Muscle layer of colon (tissue), 2 donors: Measurements from ENCODE around the gene POLR3B.

Experiments
- H3K27ac ChIP-seq: one replicate; pipeline ENCODE4 v1.7.0; 2013; ENCODE audit warnings: low read depth, mild to moderate bottlenecking, low read length, moderate library complexity
- H3K27me3 ChIP-seq, 2 donors: one replicate each; pipeline ENCODE4 v1.7.0; 2013; ENCODE audit warnings: low read length in 2 of 2, mild to moderate bottlenecking in 2 of 2; ENCODE audit not compliant: insufficient read depth in 2 of 2, control insufficient read depth in 1 of 2
- H3K36me3 ChIP-seq: one replicate; pipeline ENCODE4 v1.7.0; 2013; ENCODE audit warnings: mild to moderate bottlenecking, low read length; ENCODE audit not compliant: insufficient read depth
- H3K4me1 ChIP-seq: one replicate; pipeline ENCODE4 v1.7.0; 2013; ENCODE audit warnings: mild to moderate bottlenecking, low read length; ENCODE audit not compliant: insufficient read depth
- H3K4me3 ChIP-seq, 2 donors: one replicate each; pipeline ENCODE4 v1.7.0; 2013; ENCODE audit warnings: low read length in 2 of 2, low read depth in 1 of 2, mild to moderate bottlenecking in 1 of 2, moderate library complexity in 1 of 2
- H3K9ac ChIP-seq: one replicate; pipeline ENCODE4 v1.7.0; 2013; ENCODE audit warnings: low read length
- H3K9me3 ChIP-seq: one replicate; pipeline ENCODE4 v1.7.0; 2013; ENCODE audit warnings: mild to moderate bottlenecking, low read length
- donor health status: abdominal sarcoma.
- donor health status: Adenocarcinoma of cecum.

The POLR3B gene

DNA sequence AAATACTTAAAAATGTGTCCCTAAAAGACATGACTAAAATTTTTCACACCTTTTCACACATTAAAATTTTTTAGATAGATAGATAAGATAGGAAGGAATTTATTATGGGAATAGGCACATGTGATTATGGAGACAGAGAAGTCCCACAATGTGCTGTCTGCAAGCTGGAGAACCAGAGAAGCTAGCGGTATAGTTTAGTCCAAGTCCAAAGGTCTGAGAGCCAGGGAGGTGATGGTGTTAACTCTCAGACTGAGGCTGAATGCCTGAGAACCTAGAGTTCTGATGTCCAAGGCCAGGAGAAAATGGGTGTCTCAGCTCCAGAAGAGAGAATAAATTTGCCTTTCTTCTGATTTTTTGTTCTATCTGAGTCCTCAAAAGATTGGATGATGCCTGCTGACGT, 65.7 kb downstream of the POLR3B start:
- Histone ChIP-seq H3K9ac (no peak overlapping the region), H3K9me3 (no peaks in the 10 kb centered on the region)

GRCh38 chr12:106425061-106425702, 67.6 kb downstream of the POLR3B start:
- Histone ChIP-seq H3K9ac (no peak overlapping the region), H3K9me3 (no peaks in the 10 kb centered on the region), H3K27ac (no peak overlapping the region), H3K36me3 (peaks cover 2% of the 10 kb centered on the region), H3K4me3 (no peak overlapping the region), H3K4me1 (peaks cover 16% of the 10 kb centered on the region), H3K27me3 (no peaks in the 10 kb centered on the region)

More for the DNA sequence above, 65.7 kb downstream of the POLR3B start:
- Histone ChIP-seq H3K4me1 (peaks cover 8% of the 10 kb centered on the region), H3K4me3 (no peak overlapping the region), H3K27me3 (no peaks in the 10 kb centered on the region), H3K36me3 (no peaks in the 10 kb centered on the region), H3K27ac (no peak overlapping the region)

- H3K4me1 ChIP-seq, result peaks cover 16% of the 10 kb centered on the region
- peaks cover 4% of the 10 kb centered on the region for H3K36me3 ChIP-seq
- no peak overlapping the region for H3K4me3 ChIP-seq
- H3K9ac ChIP-seq, result no peak overlapping the region
- peak overlapping the region; percentile 47 for H3K27ac ChIP-seq
- no peaks in the 10 kb centered on the region for H3K27me3 ChIP-seq
- no peaks in the 10 kb centered on the region for H3K9me3 ChIP-seq
Observed at GRCh38 chr12:106427917-106428316, 70.4 kb downstream of the POLR3B start.

DNA sequence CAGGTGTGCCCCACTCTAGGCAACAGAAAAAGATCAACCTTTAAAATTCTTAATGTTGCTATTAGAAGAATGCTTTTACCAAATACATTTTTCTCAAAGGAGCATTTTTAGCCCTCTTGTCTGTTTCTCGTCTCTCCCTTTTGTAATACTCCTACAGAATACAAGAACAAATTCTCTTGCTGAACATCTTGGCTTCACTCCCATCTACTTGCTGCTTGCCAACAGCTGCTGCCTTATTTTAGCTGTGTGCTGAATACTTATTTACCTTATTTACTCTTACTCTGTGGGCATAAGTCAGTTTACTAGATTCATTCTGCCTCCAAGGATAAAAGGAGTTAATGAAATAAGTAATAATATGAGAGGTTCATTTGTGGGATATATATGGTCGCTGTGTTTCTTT, 70.8 kb downstream of the POLR3B start:
- H3K9ac ChIP-seq, result no peak overlapping the region
- H3K9me3 ChIP-seq, result no peaks in the 10 kb centered on the region
- H3K4me3 ChIP-seq, result no peak overlapping the region
- H3K27me3 ChIP-seq, result no peaks in the 10 kb centered on the region
- H3K27ac ChIP-seq, result peak overlapping the region; percentile 47
- peaks cover 4% of the 10 kb centered on the region for H3K36me3 ChIP-seq
- H3K4me1 ChIP-seq, result peaks cover 16% of the 10 kb centered on the region

GRCh38 chr12:106429043-106429552, 71.5 kb downstream of the POLR3B start:
- Histone ChIP-seq H3K27ac (no peak overlapping the region), H3K27me3 (no peaks in the 10 kb centered on the region), H3K4me3 (no peak overlapping the region), H3K36me3 (peaks cover 4% of the 10 kb centered on the region), H3K9ac (no peak overlapping the region), H3K9me3 (no peaks in the 10 kb centered on the region), H3K4me1 (peaks cover 16% of the 10 kb centered on the region)

- Histone ChIP-seq H3K4me3 (no peak overlapping the region), H3K27ac (no peak overlapping the region), H3K9me3 (no peaks in the 10 kb centered on the region), H3K27me3 (no peaks in the 10 kb centered on the region), H3K4me1 (peaks cover 16% of the 10 kb centered on the region), H3K9ac (no peak overlapping the region), H3K36me3 (peaks cover 10% of the 10 kb centered on the region)
Observed at GRCh38 chr12:106429636-106430035, 72.1 kb downstream of the POLR3B start.

GRCh38 chr12:106431839-106432411, 74.4 kb downstream of the POLR3B start:
- no peaks in the 10 kb centered on the region for H3K27me3 ChIP-seq

GRCh38 chr12:106433055-106433454, 75.5 kb downstream of the POLR3B start:
- H3K9me3 ChIP-seq, result no peaks in the 10 kb centered on the region
- H3K27me3 ChIP-seq, result no peaks in the 10 kb centered on the region
- no peak overlapping the region for H3K4me3 ChIP-seq
- peaks cover 12% of the 10 kb centered on the region for H3K36me3 ChIP-seq
- H3K9ac ChIP-seq, result no peak overlapping the region
- no peak overlapping the region for H3K27ac ChIP-seq
- peaks cover 11% of the 10 kb centered on the region for H3K4me1 ChIP-seq

More at GRCh38 chr12:106431839-106432411, 74.4 kb downstream of the POLR3B start:
- Histone ChIP-seq H3K36me3 (peaks cover 12% of the 10 kb centered on the region), H3K27ac (no peak overlapping the region), H3K9me3 (no peaks in the 10 kb centered on the region), H3K4me3 (no peak overlapping the region), H3K4me1 (peaks cover 16% of the 10 kb centered on the region), H3K9ac (no peak overlapping the region)

DNA sequence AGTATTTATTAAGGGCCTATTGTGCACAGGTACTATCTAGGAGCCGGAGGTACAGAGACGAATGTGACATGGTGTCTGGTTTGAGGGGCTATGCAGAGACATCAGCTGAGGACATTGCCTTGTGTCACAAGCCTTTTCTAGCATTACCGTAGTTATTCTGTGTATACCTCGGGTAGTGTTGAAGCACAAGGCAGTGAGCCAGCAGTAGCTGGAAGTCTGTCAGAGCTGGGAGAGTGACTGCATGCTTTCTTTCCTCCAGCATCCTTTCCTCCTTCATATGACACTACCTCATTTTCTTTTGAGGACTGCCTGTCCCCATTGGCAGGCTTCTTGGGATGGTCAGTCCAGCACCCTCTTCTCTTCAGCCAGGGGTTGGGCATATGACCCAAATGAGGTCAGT, 77.0 kb downstream of the POLR3B start:
- Histone ChIP-seq H3K4me3 (no peak overlapping the region), H3K27me3 (no peaks in the 10 kb centered on the region), H3K36me3 (peaks cover 17% of the 10 kb centered on the region), H3K27ac (no peak overlapping the region), H3K9me3 (no peaks in the 10 kb centered on the region), H3K9ac (no peak overlapping the region), H3K4me1 (no peaks in the 10 kb centered on the region)

GRCh38 chr12:106436164-106436563, 78.6 kb downstream of the POLR3B start:
- no peak overlapping the region for H3K27ac ChIP-seq
- no peaks in the 10 kb centered on the region for H3K9me3 ChIP-seq
- H3K4me3 ChIP-seq, result no peak overlapping the region
- peaks cover 18% of the 10 kb centered on the region for H3K36me3 ChIP-seq
- H3K27me3 ChIP-seq, result no peaks in the 10 kb centered on the region
- H3K4me1 ChIP-seq, result no peaks in the 10 kb centered on the region
- no peak overlapping the region for H3K9ac ChIP-seq

GRCh38 chr12:106442575-106442974, 85.0 kb downstream of the POLR3B start:
- H3K27ac ChIP-seq, result no peak overlapping the region
- no peaks in the 10 kb centered on the region for H3K4me1 ChIP-seq
- no peaks in the 10 kb centered on the region for H3K27me3 ChIP-seq
- peaks cover 10% of the 10 kb centered on the region for H3K36me3 ChIP-seq
- H3K4me3 ChIP-seq, result no peak overlapping the region
- no peaks in the 10 kb centered on the region for H3K9me3 ChIP-seq
- H3K9ac ChIP-seq, result no peak overlapping the region

GRCh38 chr12:106445053-106445452, 87.5 kb downstream of the POLR3B start:
- Histone ChIP-seq H3K27me3 (no peaks in the 10 kb centered on the region), H3K36me3 (peaks cover 4% of the 10 kb centered on the region), H3K4me1 (no peaks in the 10 kb centered on the region), H3K9me3 (no peaks in the 10 kb centered on the region), H3K27ac (no peak overlapping the region), H3K4me3 (no peak overlapping the region), H3K9ac (no peak overlapping the region)
